KMS-11 (cell line): ENCODE data around the gene TRIM15.

Source experiments
- H2AFZ ChIP-seq: fragments of 200-600 bp; sonication (generic); 2 replicates; pipeline ENCODE4 v1.6.1; 2016; ENCODE audit warnings: antibody characterized with exemption, mixed run types, low read depth
- H3K27ac ChIP-seq: fragments of 200-600 bp; sonication (generic); 2 replicates; pipeline ENCODE4 v1.6.1; 2016; ENCODE audit warnings: mild to moderate bottlenecking, mixed run types
- H3K27me3 ChIP-seq: fragments of 200-600 bp; sonication (generic); 2 replicates; pipeline ENCODE4 v1.6.1; 2017; ENCODE audit warnings: mild to moderate bottlenecking, low read depth, mixed run types, moderate library complexity; ENCODE audit not compliant: insufficient read depth
- H3K36me3 ChIP-seq: fragments of 200-600 bp; sonication (generic); 2 replicates; pipeline ENCODE4 v1.6.1; 2017; ENCODE audit warnings: mild to moderate bottlenecking, mixed run types; ENCODE audit not compliant: insufficient read depth
- H3K4me1 ChIP-seq: fragments of 200-600 bp; sonication (generic); 2 replicates; pipeline ENCODE4 v1.6.1; 2016; ENCODE audit warnings: mild to moderate bottlenecking, low read depth, mixed run types; ENCODE audit not compliant: poor library complexity, severe bottlenecking
- H3K4me2 ChIP-seq: fragments of 200-600 bp; sonication (generic); 2 replicates; pipeline ENCODE4 v1.7.0; 2016; ENCODE audit warnings: mild to moderate bottlenecking, mixed run types
- H3K4me3 ChIP-seq: fragments of 200-600 bp; sonication (generic); IDR thresholded peaks from 2 replicates; pipeline ENCODE4 v1.6.1; 2017; ENCODE audit warnings: low read depth, low read length, mixed read lengths; ENCODE audit not compliant: insufficient read depth
- H3K79me2 ChIP-seq: fragments of 200-600 bp; sonication (generic); 2 replicates; pipeline ENCODE4 v1.6.1; 2016; ENCODE audit warnings: low read depth, mixed run types; ENCODE audit not compliant: insufficient read depth
- H3K9ac ChIP-seq: fragments of 200-600 bp; sonication (generic); 2 replicates; pipeline ENCODE4 v1.6.1; 2016; ENCODE audit warnings: mild to moderate bottlenecking, mixed run types
- H4K20me1 ChIP-seq: fragments of 200-600 bp; sonication (generic); 2 replicates; pipeline ENCODE4 v1.6.1; 2016; ENCODE audit warnings: mild to moderate bottlenecking, mixed run types; ENCODE audit not compliant: insufficient read depth
- CTCF ChIP-seq: fragments of 200-600 bp; sonication (generic); conservative IDR thresholded peaks from 2 replicates; pipeline ENCODE4 v1.6.1; 2017; ENCODE audit warnings: low read depth, mild to moderate bottlenecking, antibody characterized with exemption, low read length, moderate library complexity, mixed read lengths

TRIM15 gene

GRCh38 chr6:30196376-30196775, 33.0 kb downstream of the TRIM15 start:
- H3K36me3 ChIP-seq = 0 out of 2 replicates have a peak, but pooled peaks cover 6% of the 10 kb centered on the region
- H3K4me1 ChIP-seq = no peaks in the 10 kb centered on the region

GRCh38 chr6:30198166-30199084, 35.1 kb downstream of the TRIM15 start:
- no peak overlapping the region for H3K4me2 ChIP-seq
- 0 out of 2 replicates have a peak, but pooled peaks cover 6% of the 10 kb centered on the region for H3K36me3 ChIP-seq
- peaks cover 12% of the 10 kb centered on the region; the same call in 1 of the 2 replicates for H3K79me2 ChIP-seq
- H3K4me1 ChIP-seq = no peaks in the 10 kb centered on the region
- H3K27me3 ChIP-seq = no peaks in the 10 kb centered on the region
- H3K27ac ChIP-seq = no peak overlapping the region
- TF ChIP-seq CTCF = no peak
- no peaks in the 10 kb centered on the region for H4K20me1 ChIP-seq
- H3K9ac ChIP-seq = no peak overlapping the region
- H2AFZ ChIP-seq = no peak overlapping the region
- H3K4me3 ChIP-seq = no peak overlapping the region

More at GRCh38 chr6:30196376-30196775, 33.0 kb downstream of the TRIM15 start:
- Histone ChIP-seq H3K27me3 (no peaks in the 10 kb centered on the region), H3K9ac (no peak overlapping the region), H4K20me1 (no peaks in the 10 kb centered on the region), H2AFZ (no peak overlapping the region), H3K4me3 (no peak overlapping the region), H3K4me2 (no peak overlapping the region), H3K79me2 (no peaks in the 10 kb centered on the region), H3K27ac (no peak overlapping the region)
- no peak for TF ChIP-seq CTCF

- Histone ChIP-seq H3K27ac (no peak overlapping the region), H3K36me3 (0 out of 2 replicates have a peak, but pooled peaks cover 6% of the 10 kb centered on the region)
Observed at GRCh38 chr6:30200551-30201281, 37.4 kb downstream of the TRIM15 start.

More at GRCh38 chr6:30200551-30201281, 37.4 kb downstream of the TRIM15 start:
- Histone ChIP-seq H3K27me3 (no peaks in the 10 kb centered on the region), H4K20me1 (no peaks in the 10 kb centered on the region), H3K4me3 (no peak overlapping the region), H3K4me2 (no peak overlapping the region), H3K79me2 (peaks cover 25% of the 10 kb centered on the region; the same call in 1 of the 2 replicates), H3K9ac (no peak overlapping the region), H2AFZ (no peak overlapping the region), H3K4me1 (no peaks in the 10 kb centered on the region)
- TF ChIP-seq CTCF = no peak
